Heart left ventricle (tissue), 16 donors: Measurements from ENCODE around the gene ROR1. TPM values are rescaled to one million over a fixed set of nuclear protein-coding genes. Genes with fewer than 3 reads are reported as not detected.

Experiments used
- ATAC-seq, 4 donors: fragments of 200-7000 bp; cut with Tn5 transposase; one replicate each; pipeline ENCODE4 v1.9.1; 2020 to 2022; ENCODE audit warnings: moderate library complexity in 4 of 4, mild to moderate bottlenecking in 3 of 4, moderate number of reproducible peaks in 1 of 4
- DNase-seq, 5 donors: peaks; one replicate each; pipeline ENCODE4 v3.0.0-alpha.2; 2020
- H3K27ac ChIP-seq, 12 donors: fragments of 200-600 bp; sonication (generic) in 4 of 12; one replicate each; pipeline versions ENCODE4 v1.5.0 to v1.8.0; 2016 to 2022; ENCODE audit warnings: mild to moderate bottlenecking in 2 of 12
- H3K27me3 ChIP-seq, 9 donors: fragments of 200-600 bp; sonication (generic) in 2 of 9; one replicate each; pipeline versions ENCODE4 v1.5.1 to v1.8.0; 2016 to 2022; ENCODE audit warnings: mild to moderate bottlenecking in 3 of 9
- H3K36me3 ChIP-seq, 9 donors: fragments of 200-600 bp; sonication (generic) in 2 of 9; one replicate each; pipeline versions ENCODE4 v1.5.0 to v1.8.0; 2018 to 2022; ENCODE audit warnings: mild to moderate bottlenecking in 2 of 9
- H3K4me1 ChIP-seq, 12 donors: fragments of 200-600 bp; sonication (generic) in 4 of 12; one replicate each; pipeline versions ENCODE4 v1.5.0 to v1.8.0; 2016 to 2022; ENCODE audit warnings: mild to moderate bottlenecking in 3 of 12
- H3K4me3 ChIP-seq, 12 donors: fragments of 200-600 bp; sonication (generic) in 4 of 12; one replicate each; pipeline versions ENCODE4 v1.5.0 to v1.8.0; 2017 to 2022; ENCODE audit warnings: mild to moderate bottlenecking in 9 of 12, moderate library complexity in 4 of 12
- H3K9me3 ChIP-seq, 12 donors: fragments of 200-600 bp; sonication (generic) in 4 of 12; one replicate each; pipeline versions ENCODE4 v1.5.0 to v1.8.0; 2016 to 2022; ENCODE audit warnings: mild to moderate bottlenecking in 1 of 12
- CTCF ChIP-seq, 12 donors: fragments of 200-600 bp; sonication (generic) in 4 of 12; IDR thresholded peaks; one replicate each; pipeline versions ENCODE4 v1.5.0 to v1.8.0; 2018 to 2022; ENCODE audit warnings: antibody characterized with exemption in 12 of 12, mild to moderate bottlenecking in 5 of 12
- POLR2A ChIP-seq, 2 donors: fragments of 450-650 bp; IDR thresholded peaks; one replicate each; pipeline ENCODE4 v1.6.1; 2017; ENCODE audit warnings: antibody characterized with exemption in 2 of 2, mild to moderate bottlenecking in 2 of 2, moderate library complexity in 2 of 2
- WGBS, 4 donors: extraction: QIAGEN DNeasy Blood & Tissue Kit in 2 of 4; methylation state at CpG; one replicate each; pipeline versions ENCODE4 v1.1.5 to v1.1.7; 2013 to 2018; 5-methylcytosine and 5-hydroxymethylcytosine counted together
- intact Hi-C, 10 donors: fragments of 100-400 bp; cut with DNase I; formaldehyde crosslinking; loops; one replicate each; pipeline versions ENCODE4 v1.11.1 to v1.14.2; 2022
- polyA plus RNA-seq, 2 donors: library from polyadenylated mRNA; stranded (reverse); fragments of 200-250 nt; gene quantifications; one replicate each; pipeline ENCODE4 v1.2.3, GENCODE V29; 2013
- total RNA-seq, 9 donors: library from RNA; depleted of rRNA in 2 of 9; stranded (reverse); fragments of >200 nt in 2 of 9; fragmentation: NEBNext Ultra II Directional in 3 of 9; extraction: Animal tissue kit (Norgen Biotek cat#: 25700) in 3 of 9; gene quantifications; one replicate each; pipeline versions ENCODE4 v1.1.0 to v1.2.4, GENCODE V29; 2016 to 2023
- donor health status: ischemic (EF 13 %, LVEDD 7.1; RV severe dilation, severe dysfunction).
- donor health status: healthy with polysubstance abuse.
- donor health status: DM: no; HTN: yes; CAD: no.
- donor health status: DM: no; HTN: no; CAD: no.
- donor health status: ischemic (EF 25% LVEDD 6.9; RV normal size, moderate dysfunction).
- donor health status: ischemic (EF 25% LVEDD 5.7; RV mildly dilated, moderate dysfunction).
- donor health status: healthy.
- donor health status: DM: yes; HTN: yes; CAD: no.
- donor health status: ischemic (EF 35%, LVEDD 5.7; RV mildly dilated, moderate dysfunction).
- donor health status: nonischemic (EF 11% LVEDD 7.7; RV severe dilation, severe dysfunction).
- donor health status: DM: yes; HTN: yes; CAD: no.
- donor health status: PGD.
- donor health status: ischemic (EF 29% LVEDD 5.4; RV normal size, mild dysfunction).
- donor health status: nonischemic (EF 23%, LVEDD 6.1; RV moderate dilation, normal function).

Gene ROR1
- total and polyA plus RNA-seq, 11 donors, result 4.1 to 35.3 (median 19.3) TPM

GRCh38 chr1:64039390-64039926 lies 265.6 kb downstream of the ROR1 start:
- Histone ChIP-seq H3K36me3 (no peaks in the 10 kb centered on the region), H3K9me3 (no peaks in the 10 kb centered on the region), H3K4me1 (peaks cover 0 to 55% (median 22%) of the 10 kb centered on the region in 12 donors), H3K27me3 (no peaks in the 10 kb centered on the region), H3K27ac (peak overlapping the region in 11 of 12 donors; percentile 8 to 88 (median 78)), H3K4me3 (no peak overlapping the region)
- DNase-seq, result peak in 3 of 5 donors; percentile 31 to 37 (median 33)
- ATAC-seq, result peak; percentile 46 to 78 (median 70)
- 7 to 20% (median 10%) methylated on average over 3 of the region's 3 CpGs for WGBS, 4 donors
- no peak for TF ChIP-seq CTCF (IDR thresholded peaks at IDR 0.05)
- TF ChIP-seq POLR2A (IDR thresholded peaks at IDR 0.05), result no peak
- intact Hi-C loops, result loop anchor here in 3 of 10 donors (10.0 kb wide), 5 partner anchors 65 to 345 kb away; partner anchors contain the start of gene ROR1 (in 1 of the 3)

GRCh38 chr1:64041371-64042131 lies 267.7 kb downstream of the ROR1 start:
- TF ChIP-seq POLR2A (IDR thresholded peaks at IDR 0.05) (no peak), CTCF (IDR thresholded peaks at IDR 0.05) (no peak)
- WGBS, 4 donors, result 64 to 73% (median 67%) methylated on average over 3 of the region's 3 CpGs
- Histone ChIP-seq H3K9me3 (no peaks in the 10 kb centered on the region), H3K4me1 (peaks cover 0 to 53% (median 22%) of the 10 kb centered on the region in 12 donors), H3K27ac (peak overlapping the region; percentile 6 to 90 (median 79)), H3K36me3 (no peaks in the 10 kb centered on the region), H3K27me3 (no peaks in the 10 kb centered on the region), H3K4me3 (no peak overlapping the region)
- DNase-seq (no peak), ATAC-seq (no peak)
- intact Hi-C loops, result loop anchor here in 4 of 10 donors (5.0 to 10.0 kb wide), 5 partner anchors 74 to 267 kb away; partner anchors contain the start of gene ROR1 (in 1 of the 4)

GRCh38 chr1:64042331-64043100 lies 268.7 kb downstream of the ROR1 start:
- H3K36me3 ChIP-seq, result no peaks in the 10 kb centered on the region
- H3K9me3 ChIP-seq, result no peaks in the 10 kb centered on the region
- no peak overlapping the region for H3K4me3 ChIP-seq
- intact Hi-C loops, result loop anchor here in 5 of 10 donors (1.0 to 10.0 kb wide), 6 partner anchors 9 to 268 kb away; partner anchors contain the start of gene ROR1 (in 1 of the 5)
- peak in 4 of 5 donors; percentile 34 to 52 (median 44) for DNase-seq
- TF ChIP-seq POLR2A (IDR thresholded peaks at IDR 0.05) (no peak), CTCF (IDR thresholded peaks at IDR 0.05) (no peak)
- no peaks in the 10 kb centered on the region for H3K27me3 ChIP-seq
- H3K4me1 ChIP-seq, result peaks cover 0 to 53% (median 22%) of the 10 kb centered on the region in 12 donors
- WGBS, 4 donors, result 38 to 44% (median 39%) methylated on average over 10 of the region's 10 CpGs
- peak overlapping the region; percentile 47 to 90 (median 82) for H3K27ac ChIP-seq
- peak; percentile 75 to 85 (median 82) for ATAC-seq
